ENCODE measurements around the gene OCA2. TPM values are rescaled to one million over a fixed set of nuclear protein-coding genes. Genes with fewer than 3 reads are reported as not detected.

OCA2 gene
- total and polyA plus RNA-seq, 2 experiments from 2014 or later = not detected

DNA sequence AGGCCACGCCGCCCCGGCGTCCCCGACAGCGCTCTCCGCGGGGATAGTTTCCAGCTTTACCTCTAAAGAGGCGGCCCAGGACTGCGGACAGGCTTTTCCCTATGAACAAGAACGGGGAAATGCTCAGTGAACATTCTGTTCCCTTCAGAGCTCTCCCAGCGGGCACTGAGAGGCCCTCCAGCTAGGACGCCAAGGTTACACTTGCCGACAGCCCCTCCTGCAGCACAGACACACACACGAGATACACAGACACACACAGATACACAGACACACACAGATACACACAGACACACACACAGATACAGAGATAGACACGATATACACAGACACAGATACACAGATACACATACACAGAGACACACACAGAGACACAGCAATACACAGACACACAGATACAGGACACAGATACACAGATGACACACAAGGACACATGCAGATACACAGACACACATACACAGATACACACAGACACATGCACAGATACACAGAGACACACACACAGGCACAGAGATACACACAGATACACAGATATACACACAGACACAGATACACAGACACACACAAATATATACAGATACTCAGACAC is 533 bp upstream of the OCA2 start:
- no peaks in the 10 kb centered on the region for H3K9me3 ChIP-seq (ENCODE audit: low read depth)
- no peaks in the 10 kb centered on the region for H3F3A ChIP-seq (ENCODE audit: insufficient read depth)
- H3K4me2 ChIP-seq (ENCODE audit: unreplicated experiment) = no peak overlapping the region
- peaks cover 4% of the 10 kb centered on the region for H3K4me1 ChIP-seq (ENCODE audit: insufficient read depth)
- H3K36me3 ChIP-seq (ENCODE audit: low read depth) = no peaks in the 10 kb centered on the region
- H3K27ac ChIP-seq = no peak overlapping the region
- peak overlapping the region; percentile 53 for H2AFZ ChIP-seq
- no peaks in the 10 kb centered on the region for H3K79me2 ChIP-seq (ENCODE audit: insufficient read depth)
- no peak overlapping the region for H3K4me3 ChIP-seq
- DNase-seq = no peak
- no peaks in the 10 kb centered on the region for H3K9me2 ChIP-seq (ENCODE audit: insufficient read depth)
- H4K20me1 ChIP-seq (ENCODE audit: insufficient read depth) = no peaks in the 10 kb centered on the region
- peaks cover 43% of the 10 kb centered on the region for H3K27me3 ChIP-seq (replicated peaks; ENCODE audit: insufficient read depth)
- TF ChIP-seq EZH2 (IDR thresholded peaks at IDR 0.05; ENCODE audit: insufficient read depth, poor library complexity, severe bottlenecking) (no peak), EZH2phosphoT487 (IDR thresholded peaks at IDR 0.05; ENCODE audit: insufficient read depth, low read depth) (no peak)
- WGBS, 2 experiments (ENCODE audit: low coverage in 1 of 2, low lambda C conversion rate in 2 of 2, missing lambda C conversion rate in 2 of 2) = 12 to 14% methylated on average over 7 to 13 of the region's 16 CpGs
- H3K9ac ChIP-seq = no peak overlapping the region
- in situ Hi-C loops (cut with MboI) = no loop called here

- Histone ChIP-seq H3K27ac (no peak overlapping the region), H3K4me3 (no peak overlapping the region), H3F3A (ENCODE audit: insufficient read depth) (no peaks in the 10 kb centered on the region), H3K9me3 (ENCODE audit: low read depth) (no peaks in the 10 kb centered on the region), H3K27me3 (replicated peaks; ENCODE audit: insufficient read depth) (peaks cover 43% of the 10 kb centered on the region), H3K9me2 (ENCODE audit: insufficient read depth) (no peaks in the 10 kb centered on the region), H3K4me1 (ENCODE audit: insufficient read depth) (peaks cover 4% of the 10 kb centered on the region), H3K79me2 (ENCODE audit: insufficient read depth) (no peaks in the 10 kb centered on the region), H3K4me2 (ENCODE audit: unreplicated experiment) (no peak overlapping the region), H4K20me1 (ENCODE audit: insufficient read depth) (no peaks in the 10 kb centered on the region), H3K9ac (no peak overlapping the region), H3K36me3 (ENCODE audit: low read depth) (no peaks in the 10 kb centered on the region), H2AFZ (no peak overlapping the region)
- no peak for DNase-seq
- no peak for TF ChIP-seq EZH2 (IDR thresholded peaks at IDR 0.05; ENCODE audit: insufficient read depth, poor library complexity, severe bottlenecking)
- TF ChIP-seq EZH2phosphoT487 (IDR thresholded peaks at IDR 0.05; ENCODE audit: insufficient read depth, low read depth) = no peak
- in situ Hi-C loops (cut with MboI) = no loop called here
- 64 to 71% methylated on average over 11 of the region's 11 CpGs for WGBS, 2 experiments (ENCODE audit: low coverage in 1 of 2, low lambda C conversion rate in 2 of 2, missing lambda C conversion rate in 2 of 2)
Observed at GRCh38 chr15:28098360-28098765, 752 bp downstream of the OCA2 start.

GRCh38 chr15:28097656-28098359 is 1.3 kb downstream of the OCA2 start:
- DNase-seq = no peak
- in situ Hi-C loops (cut with MboI) = no loop called here
- 61 to 64% methylated on average over 5 of the region's 5 CpGs for WGBS, 2 experiments (ENCODE audit: low coverage in 1 of 2, low lambda C conversion rate in 2 of 2, missing lambda C conversion rate in 2 of 2)
- H3K27ac ChIP-seq = no peak overlapping the region
- H3K27me3 ChIP-seq (replicated peaks; ENCODE audit: insufficient read depth) = peaks cover 43% of the 10 kb centered on the region
- no peaks in the 10 kb centered on the region for H3K36me3 ChIP-seq (ENCODE audit: low read depth)
- no peaks in the 10 kb centered on the region for H3K9me3 ChIP-seq (ENCODE audit: low read depth)
- H4K20me1 ChIP-seq (ENCODE audit: insufficient read depth) = no peaks in the 10 kb centered on the region
- TF ChIP-seq EZH2 (IDR thresholded peaks at IDR 0.05; ENCODE audit: insufficient read depth, poor library complexity, severe bottlenecking) (peak; percentile 27), EZH2phosphoT487 (IDR thresholded peaks at IDR 0.05; ENCODE audit: insufficient read depth, low read depth) (no peak)
- H3K9ac ChIP-seq = no peak overlapping the region
- H3K4me3 ChIP-seq = no peak overlapping the region
- H3K4me1 ChIP-seq (ENCODE audit: insufficient read depth) = peaks cover 4% of the 10 kb centered on the region
- no peak overlapping the region for H2AFZ ChIP-seq
- no peaks in the 10 kb centered on the region for H3K79me2 ChIP-seq (ENCODE audit: insufficient read depth)
- no peaks in the 10 kb centered on the region for H3F3A ChIP-seq (ENCODE audit: insufficient read depth)
- H3K9me2 ChIP-seq (ENCODE audit: insufficient read depth) = no peaks in the 10 kb centered on the region
- H3K4me2 ChIP-seq (ENCODE audit: unreplicated experiment) = no peak overlapping the region

- Histone ChIP-seq H3K79me2 (ENCODE audit: insufficient read depth) (no peaks in the 10 kb centered on the region), H3K4me2 (ENCODE audit: unreplicated experiment) (peak overlapping the region; percentile 90), H3K9me3 (ENCODE audit: low read depth) (no peaks in the 10 kb centered on the region), H3K4me3 (peak overlapping the region; percentile 59), H3K27me3 (replicated peaks; ENCODE audit: insufficient read depth) (peaks cover 43% of the 10 kb centered on the region), H3K4me1 (ENCODE audit: insufficient read depth) (peaks cover 4% of the 10 kb centered on the region), H4K20me1 (ENCODE audit: insufficient read depth) (no peaks in the 10 kb centered on the region), H3K9ac (no peak overlapping the region), H3K9me2 (ENCODE audit: insufficient read depth) (no peaks in the 10 kb centered on the region), H2AFZ (peak overlapping the region; percentile 74), H3K36me3 (ENCODE audit: low read depth) (no peaks in the 10 kb centered on the region), H3K27ac (no peak overlapping the region), H3F3A (ENCODE audit: insufficient read depth) (no peaks in the 10 kb centered on the region)
- WGBS, 2 experiments (ENCODE audit: low coverage in 1 of 2, low lambda C conversion rate in 2 of 2, missing lambda C conversion rate in 2 of 2) = 10% methylated on average over 43 to 45 of the region's 72 CpGs
- in situ Hi-C loops (cut with MboI) = no loop called here
- TF ChIP-seq EZH2phosphoT487 (IDR thresholded peaks at IDR 0.05; ENCODE audit: insufficient read depth, low read depth) (no peak), EZH2 (IDR thresholded peaks at IDR 0.05; ENCODE audit: insufficient read depth, poor library complexity, severe bottlenecking) (peak; percentile 55)
- DNase-seq = peak; percentile 32
Observed at GRCh38 chr15:28096670-28097431, 2.3 kb downstream of the OCA2 start.

Measured in GM23248 (cell line).